SIG-M5 (cell line): Measurements from ENCODE around the gene STEAP1.
"Not testable (repeated sequence)": the region's sequence is repeated elsewhere in the genome, so short reads cannot be mapped to it uniquely, and the experiment has no call there.

ENCODE experiments used
- DNase-seq: peaks from one replicate; lab custom pipeline; 2025; lab: John Stamatoyannopoulos, UW

Gene STEAP1

DNA sequence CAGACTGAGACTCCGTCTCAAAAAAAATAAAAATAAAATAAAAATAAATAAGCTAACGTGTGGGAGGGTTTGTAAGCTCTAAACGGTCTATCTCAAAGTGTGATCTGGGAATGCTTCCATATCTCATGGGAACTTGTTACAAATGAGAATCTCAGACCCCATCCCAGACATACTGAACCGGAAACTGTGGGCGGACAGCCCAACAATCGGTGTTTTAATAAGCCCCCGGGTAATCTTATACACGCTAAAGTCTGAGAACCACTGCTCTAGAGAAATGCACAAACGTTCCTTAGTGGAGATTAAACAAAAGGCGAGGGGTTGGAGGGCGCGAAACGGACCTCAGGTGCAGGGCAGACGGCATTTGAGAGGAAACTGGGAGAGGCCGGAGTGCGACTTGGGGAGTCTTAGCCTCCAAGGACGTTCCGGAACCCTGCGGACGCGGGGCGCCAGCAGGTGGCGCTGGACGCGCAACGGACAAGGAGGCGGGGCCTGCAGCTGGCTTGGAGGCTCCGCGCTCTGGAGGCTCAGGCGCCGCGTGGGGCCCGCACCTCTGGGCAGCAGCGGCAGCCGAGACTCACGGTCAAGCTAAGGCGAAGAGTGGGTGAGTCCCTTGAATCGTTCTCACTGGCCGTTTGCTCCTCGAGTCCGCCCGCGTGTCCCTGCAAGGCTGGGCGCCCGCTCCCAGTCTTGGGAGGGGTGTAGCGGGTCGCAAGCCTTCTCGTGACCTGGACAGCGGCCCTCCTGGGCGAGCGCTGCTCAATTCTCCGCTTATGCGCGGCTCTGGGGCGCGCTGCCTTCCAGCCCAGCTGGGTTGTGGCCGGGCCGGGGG, at the start of gene STEAP1:
Gene STEAP1, plus strand, starts transcription at position 527 of the 829 bp plus-strand sequence. CDS start 5,320 bp downstream, outside the sequence.
- DNase-seq: not testable (repeated sequence)

GRCh38 chr7:90114972-90115371, 39.3 kb upstream of the STEAP1 start:
- not testable (repeated sequence) for DNase-seq

- DNase-seq: not testable (repeated sequence)
These were observed 35.6 kb upstream of the STEAP1 start for GRCh38 chr7:90118551-90119177.

DNA sequence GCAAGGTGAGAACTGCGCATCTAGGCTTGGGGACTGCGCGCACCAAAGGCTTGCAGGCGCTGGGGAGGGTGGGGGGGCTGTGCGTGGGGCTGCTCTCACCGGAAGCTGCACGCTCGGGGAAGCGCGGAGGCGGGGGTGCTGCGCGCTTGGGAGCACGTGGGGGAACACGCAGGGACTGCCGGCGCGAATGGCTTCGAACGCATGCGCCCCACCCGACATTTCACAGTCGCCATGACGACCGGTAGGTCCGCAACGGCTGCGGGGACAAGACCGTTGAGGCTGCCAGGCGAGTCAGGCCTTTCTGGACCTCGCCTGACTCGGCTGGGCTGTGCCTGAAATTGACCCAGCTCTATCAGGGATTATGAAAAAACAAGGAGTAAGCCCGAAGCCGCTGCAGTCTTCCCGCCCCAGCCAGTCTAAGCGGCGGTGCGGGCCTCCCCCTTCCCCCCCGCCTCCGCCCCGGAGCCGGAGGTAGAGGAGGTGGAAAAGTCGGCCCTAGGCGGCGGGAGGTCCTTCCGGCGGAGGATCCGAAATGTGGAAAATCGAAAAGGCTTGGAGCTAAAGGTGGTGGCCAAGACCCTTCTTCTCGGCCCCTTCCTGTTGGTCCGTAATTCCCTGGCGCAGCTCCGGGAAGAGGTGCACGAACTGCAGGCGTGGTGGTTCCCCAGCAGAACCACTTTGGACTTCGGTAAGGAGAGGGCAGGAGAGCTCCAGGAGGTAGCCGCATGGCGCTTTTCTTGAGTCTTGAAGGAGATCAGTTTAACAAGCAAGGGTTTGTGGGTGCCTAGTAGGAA, 34.9 kb upstream of the STEAP1 start:
- no peak for DNase-seq

GRCh38 chr7:90120205-90120604, 34.1 kb upstream of the STEAP1 start:
- DNase-seq: not testable (repeated sequence)

- not testable (repeated sequence) for DNase-seq
These were observed 22.5 kb upstream of the STEAP1 start for GRCh38 chr7:90131746-90132145.

GRCh38 chr7:90147079-90147960, 6.9 kb upstream of the STEAP1 start:
- not testable (repeated sequence) for DNase-seq

- not testable (repeated sequence) for DNase-seq
These were observed 4.8 kb upstream of the STEAP1 start for GRCh38 chr7:90149428-90149827.

DNA sequence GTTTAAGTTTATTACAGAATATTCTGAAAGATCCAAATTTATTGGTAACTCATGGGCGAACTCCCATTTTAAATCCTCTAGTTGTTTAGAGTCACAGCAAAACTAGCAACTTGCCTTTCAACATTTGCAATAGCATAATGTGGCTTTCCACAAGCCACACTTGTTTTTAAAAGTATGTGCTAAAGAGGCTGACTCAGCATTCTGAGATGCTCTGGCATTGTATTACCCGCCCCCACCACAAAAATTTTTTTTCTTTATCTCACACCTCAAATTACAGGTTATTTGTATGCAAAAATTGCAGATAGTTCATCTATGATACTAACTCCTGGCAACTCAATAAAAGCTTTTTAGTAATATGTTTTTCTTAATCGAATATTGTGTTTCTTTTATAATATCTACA, 2.4 kb upstream of the STEAP1 start:
- DNase-seq: not testable (repeated sequence)

DNA sequence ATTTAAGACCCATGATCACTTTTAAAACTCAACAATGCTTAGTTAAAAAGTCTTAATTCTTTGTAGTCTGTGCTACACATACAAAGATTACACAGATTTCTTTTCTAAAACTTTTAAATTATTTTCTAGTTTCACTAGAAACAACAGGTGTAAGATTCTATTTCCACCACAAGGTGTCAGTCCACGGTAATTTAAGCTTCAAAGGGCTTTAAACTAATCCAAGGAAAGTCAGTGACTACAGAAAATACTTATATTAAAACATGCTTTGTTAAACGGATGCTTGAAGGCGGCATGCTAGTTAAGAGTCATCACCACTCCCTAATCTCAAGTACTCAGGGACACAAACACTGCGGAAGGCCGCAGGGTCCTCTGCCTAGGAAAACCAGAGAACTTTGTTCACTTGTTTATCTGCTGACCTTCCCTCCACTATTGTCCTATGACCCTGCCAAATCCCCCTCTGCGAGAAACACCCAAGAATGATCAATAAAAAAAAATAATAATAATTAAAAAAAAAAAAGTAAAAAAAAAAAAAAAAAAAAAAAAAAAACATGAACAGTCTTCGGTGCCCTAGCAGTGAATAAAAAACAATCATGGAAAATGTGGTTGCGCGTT, 1.5 kb upstream of the STEAP1 start:
- DNase-seq: not testable (repeated sequence)

GRCh38 chr7:90155206-90155605, 937 bp downstream of the STEAP1 start:
- DNase-seq: no peak

- not testable (repeated sequence) for DNase-seq
These were observed 3.1 kb downstream of the STEAP1 start for GRCh38 chr7:90157331-90157730.

DNA sequence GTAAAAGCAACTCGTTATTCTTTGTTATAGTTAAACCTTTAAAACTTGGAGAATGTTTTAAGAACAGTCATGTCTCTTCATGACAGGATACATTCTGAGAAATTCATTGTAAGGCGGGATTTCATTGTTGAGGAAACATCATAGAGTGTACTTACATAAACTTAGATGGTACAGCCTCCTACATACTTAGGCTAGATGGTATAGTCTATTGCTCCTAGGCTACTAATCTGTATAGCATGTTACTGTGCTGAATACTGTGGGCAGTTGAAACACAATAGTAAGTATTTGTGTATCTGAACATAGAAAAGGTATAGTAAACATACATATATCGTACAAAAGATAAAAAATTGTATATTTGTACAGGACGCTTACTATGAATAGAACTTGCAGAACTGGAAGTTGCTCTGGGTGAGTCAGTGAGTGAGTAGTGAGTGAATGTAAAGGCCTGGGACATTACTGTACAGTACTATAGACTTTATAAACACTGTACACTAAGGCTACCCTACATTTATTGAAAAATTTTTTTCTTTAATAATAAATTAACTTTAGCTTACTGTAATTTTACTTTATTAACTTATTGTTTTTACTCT, 3.6 kb downstream of the STEAP1 start:
- DNase-seq: not testable (repeated sequence)

DNA sequence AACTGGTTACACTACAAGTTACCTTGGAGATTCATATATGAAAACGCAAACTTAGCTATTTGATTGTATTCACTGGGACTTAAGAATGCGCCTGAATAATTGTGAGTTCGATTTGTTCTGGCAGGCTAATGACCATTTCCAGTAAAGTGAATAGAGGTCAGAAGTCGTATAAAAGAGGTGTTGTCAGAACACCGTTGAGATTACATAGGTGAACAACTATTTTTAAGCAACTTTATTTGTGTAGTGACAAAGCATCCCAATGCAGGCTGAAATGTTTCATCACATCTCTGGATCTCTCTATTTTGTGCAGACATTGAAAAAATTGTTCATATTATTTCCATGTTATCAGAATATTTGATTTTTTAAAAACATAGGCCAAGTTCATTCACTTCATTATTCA, 9.3 kb downstream of the STEAP1 start:
- no peak for DNase-seq

GRCh38 chr7:90165724-90166123, 11.5 kb downstream of the STEAP1 start:
- no peak for DNase-seq

DNA sequence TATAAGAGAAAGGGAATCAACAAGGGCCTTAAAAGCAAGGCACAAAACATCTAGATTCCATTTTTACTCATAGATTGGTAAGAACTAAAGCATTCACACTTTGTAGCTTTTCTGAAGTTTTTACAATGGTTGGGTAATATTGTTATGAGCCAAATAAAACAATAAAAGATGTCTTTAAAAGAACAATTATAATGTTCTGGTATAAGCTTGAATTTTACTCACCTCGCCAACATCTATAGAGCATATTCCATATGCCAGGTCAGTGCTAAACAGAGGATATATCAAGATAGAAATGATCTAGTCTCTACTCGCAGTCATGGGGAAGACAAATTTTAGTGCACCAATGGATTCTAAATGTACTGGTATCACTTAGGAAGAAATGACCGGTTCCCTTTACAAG, 11.9 kb downstream of the STEAP1 start:
- DNase-seq: no peak

DNA sequence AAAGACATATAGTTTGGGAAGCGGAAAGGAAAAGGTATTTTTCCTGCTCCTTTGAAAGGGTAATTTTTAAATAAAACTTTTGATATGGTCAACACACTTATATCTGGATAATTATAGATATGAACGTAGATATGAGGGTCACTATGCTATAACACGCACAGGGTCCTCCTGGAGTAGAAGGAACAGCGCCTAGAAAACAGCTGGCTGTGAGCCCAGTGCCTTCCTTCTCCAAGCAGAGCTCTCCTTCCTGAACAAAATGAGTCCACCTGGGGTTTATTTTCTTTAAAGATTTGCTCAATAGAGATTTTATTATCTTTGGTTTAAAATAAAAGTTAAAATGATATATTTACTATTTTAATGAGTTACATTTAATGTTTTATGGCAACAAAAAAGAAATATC, 13.1 kb downstream of the STEAP1 start:
- no peak for DNase-seq

DNA sequence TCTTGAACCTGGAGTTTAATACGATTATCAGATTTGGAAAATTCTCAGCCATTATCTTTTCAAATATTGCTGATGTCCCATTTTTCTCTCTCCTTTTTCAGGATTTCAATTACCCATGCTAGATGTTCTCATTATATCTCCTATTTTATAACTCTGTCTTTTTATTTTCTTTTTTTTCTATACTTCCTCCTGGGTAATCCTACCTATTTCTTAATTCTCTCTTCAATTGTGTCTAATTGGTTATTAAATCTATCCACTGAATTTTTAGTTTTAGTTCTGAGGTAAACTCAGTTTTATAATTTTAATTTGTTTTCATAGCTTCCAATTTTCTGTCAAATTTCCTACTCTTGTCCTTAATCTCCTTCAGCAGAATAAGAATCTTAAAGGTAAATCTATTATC, 15.6 kb downstream of the STEAP1 start:
- no peak for DNase-seq

DNA sequence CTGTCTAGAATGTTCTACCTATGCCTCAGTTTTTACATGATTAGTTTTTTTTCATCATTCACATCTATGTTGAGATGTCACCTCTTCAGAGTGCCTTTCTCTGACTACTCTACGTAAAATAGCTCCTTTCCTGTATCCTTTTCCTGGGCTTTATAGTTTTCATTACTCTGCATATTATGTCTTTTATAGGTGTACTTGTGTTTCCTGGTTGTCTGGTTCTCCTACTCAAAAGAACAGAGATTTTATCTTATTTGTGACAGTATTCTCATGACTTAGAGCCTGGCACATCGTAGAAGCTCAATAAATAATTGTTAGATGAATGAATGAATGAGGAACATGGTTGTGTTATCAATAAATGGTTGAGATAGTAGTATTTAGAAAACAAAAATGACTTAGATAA, 17.9 kb downstream of the STEAP1 start:
- no peak for DNase-seq

GRCh38 chr7:90172624-90173023, 18.4 kb downstream of the STEAP1 start:
- no peak for DNase-seq
